Measurements from ENCODE around the gene FBXO34.

- TF ChIP-seq REST (IDR thresholded peaks at IDR 0.05; ENCODE audit: low read depth) (no peak), YY1 (IDR thresholded peaks at IDR 0.05; ENCODE audit: low read depth) (no peak), USF1 (IDR thresholded peaks at IDR 0.05) (no peak), MAX (IDR thresholded peaks at IDR 0.05) (no peak), EGR1 (IDR thresholded peaks at IDR 0.05) (no peak)
Measured at GRCh38 chr14:55372423-55372822, 101.2 kb downstream of the FBXO34 start.

All from Ishikawa (cell line).